Heart left ventricle (tissue), 13 donors: ENCODE data around the gene CLCNKA.

Experiments
- CTCF ChIP-seq, 12 donors: fragments of 200-600 bp; sonication (generic) in 4 of 12; IDR thresholded peaks; one replicate each; pipeline versions ENCODE4 v1.5.0 to v1.8.0; 2018 to 2022; ENCODE audit warnings: antibody characterized with exemption in 12 of 12, mild to moderate bottlenecking in 5 of 12
- POLR2A ChIP-seq, 2 donors: fragments of 450-650 bp; IDR thresholded peaks; one replicate each; pipeline ENCODE4 v1.6.1; 2017; ENCODE audit warnings: antibody characterized with exemption in 2 of 2, mild to moderate bottlenecking in 2 of 2, moderate library complexity in 2 of 2
- donor health status: ischemic (EF 13 %, LVEDD 7.1; RV severe dilation, severe dysfunction).
- donor health status: DM: no; HTN: yes; CAD: no.
- donor health status: DM: no; HTN: no; CAD: no.
- donor health status: ischemic (EF 25% LVEDD 6.9; RV normal size, moderate dysfunction).
- donor health status: ischemic (EF 25% LVEDD 5.7; RV mildly dilated, moderate dysfunction).
- donor health status: ischemic (EF 35%, LVEDD 5.7; RV mildly dilated, moderate dysfunction).
- donor health status: nonischemic (EF 11% LVEDD 7.7; RV severe dilation, severe dysfunction).
- donor health status: DM: yes; HTN: yes; CAD: no.
- donor health status: PGD.
- donor health status: ischemic (EF 29% LVEDD 5.4; RV normal size, mild dysfunction).
- donor health status: nonischemic (EF 23%, LVEDD 6.1; RV moderate dilation, normal function).

GRCh38 chr1:16015960-16016901 is 5.6 kb upstream of the CLCNKA start:
- TF ChIP-seq POLR2A (IDR thresholded peaks at IDR 0.05) (peak in 1 of 2 donors; percentile 31), CTCF (IDR thresholded peaks at IDR 0.05) (no peak)
